HepG2 (cell line): ENCODE results near the gene DAB1.

ENCODE experiments used
- BHLHE40 ChIP-seq: IDR thresholded peaks from 2 replicates; pipeline ENCODE4 v1.6.1; 2011; ENCODE audit warnings: low read length, improper control_type of control experiment
- ELF4 ChIP-seq: sonication (generic); formaldehyde crosslinking; IDR thresholded peaks from 2 replicates; pipeline ENCODE4 v1.5.0; 2020; ENCODE audit warnings: missing genetic modification reagents, mild to moderate bottlenecking, moderate library complexity, borderline replicate concordance
- FOXP1 ChIP-seq, 2 experiments: fragments of 450-650 bp in 1 of 2; IDR thresholded peaks; 2 replicates each; pipeline ENCODE4 v1.6.1; 2017 to 2018; ENCODE audit warnings: antibody characterized with exemption in 1 of 2
- NFE2 ChIP-seq: sonication (generic); formaldehyde crosslinking; IDR thresholded peaks from 2 replicates; pipeline ENCODE4 v1.4.0; 2020; ENCODE audit warnings: missing genetic modification reagents
- POLR2A ChIP-seq, 2 experiments: IDR thresholded peaks; 2 replicates each; pipeline ENCODE4 v1.6.1; 2011; ENCODE audit warnings: low read depth in 2 of 2, low read length in 2 of 2, mild to moderate bottlenecking in 1 of 2, moderate library complexity in 1 of 2; ENCODE audit not compliant: insufficient read depth in 1 of 2
- SIN3A ChIP-seq: IDR thresholded peaks from 2 replicates; pipeline ENCODE4 v1.6.1; 2011; ENCODE audit warnings: low read depth, mild to moderate bottlenecking, control low read depth, low read length, borderline replicate concordance
- SMC3 ChIP-seq: IDR thresholded peaks from 2 replicates; pipeline ENCODE4 v1.6.1; 2011; ENCODE audit warnings: low read length, improper control_type of control experiment
- TOE1 ChIP-seq: sonication (generic); formaldehyde crosslinking; IDR thresholded peaks from 2 replicates; pipeline ENCODE4 v1.4.0; 2020; ENCODE audit warnings: mild to moderate bottlenecking, missing genetic modification reagents
- ZNF740 ChIP-seq: sonication (generic); formaldehyde crosslinking; IDR thresholded peaks from 2 replicates; pipeline ENCODE4 v1.4.0; 2020; ENCODE audit warnings: missing genetic modification reagents
- ZNF747 ChIP-seq: sonication (generic); formaldehyde crosslinking; IDR thresholded peaks from 2 replicates; pipeline ENCODE4 v1.8.1; 2023; ENCODE audit warnings: missing genetic modification reagents, mild to moderate bottlenecking, borderline replicate concordance
- ZSCAN22 ChIP-seq: sonication (generic); formaldehyde crosslinking; IDR thresholded peaks from 2 replicates; pipeline ENCODE4 v1.4.0; 2020; ENCODE audit warnings: mild to moderate bottlenecking, missing genetic modification reagents
- TF ChIP-seq, protein P1 (sequence below): sonication (generic); formaldehyde crosslinking; IDR thresholded peaks from 2 replicates; pipeline ENCODE4 v1.8.1; 2023; ENCODE audit warnings: mild to moderate bottlenecking, missing genetic modification reagents
- TF ChIP-seq, protein P2 (sequence below): sonication (generic); formaldehyde crosslinking; IDR thresholded peaks from 2 replicates; pipeline ENCODE4 v1.5.0; 2020; ENCODE audit warnings: mild to moderate bottlenecking, missing genetic modification reagents, moderate library complexity

GRCh38 chr1:56993475-56993874 lies 430.4 kb downstream of the DAB1 start:
- TF ChIP-seq BHLHE40 (no peak), TOE1 (CRISPR knock-in tag) (no peak), ZSCAN22 (CRISPR knock-in tag) (no peak), SMC3 (no peak), ZNF740 (CRISPR knock-in tag) (no peak), POLR2A (IDR thresholded peaks at IDR 0.05; ENCODE audit: insufficient read depth in 1 of 2, low read depth in 2 of 2, low read length in 2 of 2) (no peak), ELF4 (CRISPR knock-in tag) (no peak), FOXP1 (IDR thresholded peaks at IDR 0.05) (no peak), FOXP1 (CRISPR knock-in tag; IDR thresholded peaks at IDR 0.05) (no peak), NFE2 (CRISPR knock-in tag) (no peak), ZNF747 (no peak), SIN3A (no peak)
- TF ChIP-seq, protein P1, sequence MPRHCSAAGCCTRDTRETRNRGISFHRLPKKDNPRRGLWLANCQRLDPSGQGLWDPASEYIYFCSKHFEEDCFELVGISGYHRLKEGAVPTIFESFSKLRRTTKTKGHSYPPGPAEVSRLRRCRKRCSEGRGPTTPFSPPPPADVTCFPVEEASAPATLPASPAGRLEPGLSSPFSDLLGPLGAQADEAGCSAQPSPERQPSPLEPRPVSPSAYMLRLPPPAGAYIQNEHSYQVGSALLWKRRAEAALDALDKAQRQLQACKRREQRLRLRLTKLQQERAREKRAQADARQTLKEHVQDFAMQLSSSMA (CRISPR knock-in tag): no peak
- TF ChIP-seq, protein P2, sequence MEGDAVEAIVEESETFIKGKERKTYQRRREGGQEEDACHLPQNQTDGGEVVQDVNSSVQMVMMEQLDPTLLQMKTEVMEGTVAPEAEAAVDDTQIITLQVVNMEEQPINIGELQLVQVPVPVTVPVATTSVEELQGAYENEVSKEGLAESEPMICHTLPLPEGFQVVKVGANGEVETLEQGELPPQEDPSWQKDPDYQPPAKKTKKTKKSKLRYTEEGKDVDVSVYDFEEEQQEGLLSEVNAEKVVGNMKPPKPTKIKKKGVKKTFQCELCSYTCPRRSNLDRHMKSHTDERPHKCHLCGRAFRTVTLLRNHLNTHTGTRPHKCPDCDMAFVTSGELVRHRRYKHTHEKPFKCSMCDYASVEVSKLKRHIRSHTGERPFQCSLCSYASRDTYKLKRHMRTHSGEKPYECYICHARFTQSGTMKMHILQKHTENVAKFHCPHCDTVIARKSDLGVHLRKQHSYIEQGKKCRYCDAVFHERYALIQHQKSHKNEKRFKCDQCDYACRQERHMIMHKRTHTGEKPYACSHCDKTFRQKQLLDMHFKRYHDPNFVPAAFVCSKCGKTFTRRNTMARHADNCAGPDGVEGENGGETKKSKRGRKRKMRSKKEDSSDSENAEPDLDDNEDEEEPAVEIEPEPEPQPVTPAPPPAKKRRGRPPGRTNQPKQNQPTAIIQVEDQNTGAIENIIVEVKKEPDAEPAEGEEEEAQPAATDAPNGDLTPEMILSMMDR (CRISPR knock-in tag): no peak
